ENCODE results near the gene FAM168A.
"Not testable (repeated sequence)": the region's sequence is repeated elsewhere in the genome, so short reads cannot be mapped to it uniquely, and the experiment has no call there.

The FAM168A gene

DNA sequence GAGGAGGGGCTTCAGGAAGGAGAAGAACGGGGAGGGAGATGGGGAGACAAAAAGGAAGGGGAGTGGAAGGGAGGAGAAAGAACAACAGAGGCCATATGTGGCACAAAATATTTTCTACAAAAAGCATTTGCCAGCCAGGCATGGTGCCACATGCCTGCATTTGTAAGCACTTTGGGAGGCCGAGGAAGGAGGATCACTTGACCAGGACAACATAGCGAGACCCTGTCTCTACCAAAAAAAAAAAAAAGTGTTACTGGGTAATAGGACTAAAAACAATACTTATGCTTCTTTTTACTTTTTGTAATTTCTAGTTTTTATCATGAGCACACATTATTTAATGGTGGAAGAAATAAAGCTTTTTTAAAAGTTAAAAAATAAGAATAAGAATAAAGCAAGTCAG, 5.3 kb downstream of the FAM168A start:
- no peak for DNase-seq

GRCh38 chr11:73591743-73592142, 6.2 kb downstream of the FAM168A start:
- no peak for DNase-seq

GRCh38 chr11:73590991-73591390, 6.9 kb downstream of the FAM168A start:
- DNase-seq = no peak

DNA sequence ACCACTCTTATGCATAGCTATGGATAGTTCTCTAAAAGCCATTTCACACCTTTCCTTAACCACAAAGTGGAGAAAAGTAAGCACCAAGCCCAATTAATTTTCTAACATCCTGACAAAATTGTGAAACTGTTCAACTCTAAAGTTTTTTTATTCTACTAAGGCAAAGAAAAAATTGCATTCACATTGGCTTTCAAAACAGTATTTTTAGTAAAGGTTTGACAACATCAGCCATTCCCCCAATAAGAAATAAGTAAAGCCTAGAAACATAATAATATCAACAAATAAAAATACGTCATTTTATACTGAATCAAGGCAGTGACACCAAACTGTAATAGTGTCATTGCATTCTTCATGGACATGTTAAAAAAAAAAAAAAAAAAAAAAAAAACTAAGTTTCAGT, 11.1 kb downstream of the FAM168A start:
- no peak for DNase-seq

- no peak for DNase-seq
These were observed 11.9 kb downstream of the FAM168A start for GRCh38 chr11:73585834-73586575.

DNA sequence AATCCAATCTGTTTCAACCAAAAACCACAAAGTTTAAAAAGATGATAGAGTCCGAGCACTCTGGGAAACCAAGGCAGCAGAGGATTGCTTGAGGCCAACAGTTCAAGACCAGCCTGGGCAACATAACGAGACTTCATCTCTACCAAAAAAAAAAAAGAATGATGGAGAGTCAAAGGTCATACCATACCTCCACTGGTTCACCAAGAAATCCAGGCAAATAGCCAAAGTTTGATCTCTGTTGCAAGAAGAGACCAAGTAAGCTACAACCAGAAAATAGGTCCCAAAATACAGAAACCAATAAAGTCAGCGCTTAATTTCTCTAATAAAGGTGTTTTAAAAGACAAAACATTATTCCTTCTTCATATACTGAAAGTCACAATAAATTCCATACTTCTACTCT, 13.1 kb downstream of the FAM168A start:
- DNase-seq = no peak

- no peak for DNase-seq
These were observed 15.3 kb downstream of the FAM168A start for GRCh38 chr11:73582653-73583052.

DNA sequence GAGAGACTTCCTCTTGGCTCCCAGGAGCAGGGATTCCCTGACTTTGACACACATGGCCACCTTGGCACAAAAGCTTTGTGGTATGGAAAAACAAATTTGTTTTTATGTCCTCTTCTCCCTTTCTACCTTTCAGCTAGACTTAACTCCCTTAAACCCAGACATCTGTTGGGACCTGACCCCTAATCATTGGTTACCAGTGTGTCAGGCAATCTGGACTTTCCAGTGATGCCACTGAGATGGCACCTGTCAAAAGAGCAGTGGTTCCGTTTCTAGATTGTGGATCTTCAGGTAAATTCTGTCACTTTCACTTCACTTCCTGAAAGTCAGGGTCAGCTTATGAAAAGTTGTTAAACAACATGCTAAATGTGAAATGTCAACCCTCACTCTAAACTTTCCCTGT, 17.2 kb downstream of the FAM168A start:
- not testable (repeated sequence) for DNase-seq

DNA sequence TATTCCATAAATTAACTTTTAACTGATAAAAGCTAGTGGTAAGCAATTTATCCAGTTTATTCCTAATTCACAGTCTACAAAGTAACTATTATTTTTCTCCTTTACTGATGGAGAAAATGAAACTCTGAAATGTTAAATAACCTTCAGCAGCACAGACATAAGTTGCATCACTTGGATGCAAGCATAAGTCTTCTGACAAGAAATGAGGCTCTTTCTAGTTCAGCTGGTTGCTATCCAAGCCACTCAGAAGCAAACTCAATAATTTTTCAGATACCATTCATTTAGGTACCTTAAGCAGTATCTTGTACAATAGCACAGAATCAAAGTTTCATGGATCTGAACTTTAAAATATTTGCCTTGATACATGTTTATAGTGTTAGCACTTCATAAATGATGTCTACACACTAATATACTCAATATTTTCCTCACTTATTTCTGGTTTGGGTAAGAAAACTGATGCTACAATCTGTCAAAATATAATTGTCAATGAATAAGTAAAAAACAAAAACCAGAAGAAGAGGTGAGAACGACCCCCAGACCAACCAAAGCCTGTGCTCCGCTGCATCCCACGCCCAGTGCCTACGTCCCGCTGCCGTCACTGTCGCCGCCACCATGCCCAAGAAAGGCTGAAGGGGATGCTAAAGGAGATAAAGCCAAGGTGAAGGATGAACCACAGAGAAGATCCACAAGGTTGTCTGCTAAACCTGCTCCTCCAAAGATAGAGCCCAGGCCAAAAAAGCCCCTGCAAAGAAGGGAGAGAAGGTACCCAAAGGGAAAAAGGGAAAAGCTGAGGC, 18.1 kb downstream of the FAM168A start:
- no peak for DNase-seq

- no peak for DNase-seq
These were observed 19.2 kb downstream of the FAM168A start for GRCh38 chr11:73578592-73579185.

DNA sequence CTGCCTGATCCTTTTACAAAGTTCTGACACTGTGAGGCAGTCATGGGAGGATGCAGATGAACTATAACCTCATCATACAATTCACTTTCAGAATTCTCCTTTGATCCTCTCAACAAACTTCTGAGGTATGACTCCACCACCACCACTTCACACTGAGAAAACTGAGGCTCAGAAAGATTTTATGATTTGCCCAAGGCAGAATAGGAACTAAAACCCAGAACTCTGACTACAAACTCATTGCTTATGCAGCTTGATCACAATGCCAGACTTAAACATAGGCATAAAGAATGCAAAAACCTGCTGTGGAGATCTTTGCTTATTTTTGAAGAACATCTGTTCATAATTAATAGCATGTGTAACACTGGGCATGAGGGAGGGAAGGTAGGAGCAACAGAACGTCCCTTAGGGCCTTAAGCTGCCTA, 20.4 kb downstream of the FAM168A start:
- no peak for DNase-seq

GRCh38 chr11:73576185-73576614, 21.7 kb downstream of the FAM168A start:
- DNase-seq = no peak

DNA sequence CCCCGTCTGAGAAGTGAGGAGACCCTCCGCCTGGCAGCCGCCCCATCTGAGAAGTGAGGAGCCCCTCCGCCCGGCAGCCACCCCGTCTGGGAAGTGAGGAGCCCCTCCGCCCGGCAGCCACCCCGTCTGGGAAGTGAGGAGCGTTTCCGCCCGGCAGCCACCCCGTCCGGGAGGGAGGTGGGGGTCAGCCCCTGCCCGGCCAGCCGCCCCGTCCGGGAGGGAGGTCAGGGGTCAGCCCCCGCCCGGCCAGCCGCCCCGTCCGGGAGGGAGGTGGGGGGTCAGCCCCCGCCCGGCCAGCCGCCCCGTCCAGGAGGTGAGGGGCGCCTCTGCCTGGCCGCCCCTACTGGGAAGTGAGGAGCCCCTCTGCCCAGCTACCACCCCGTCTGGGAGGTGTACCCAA, 25.9 kb downstream of the FAM168A start:
- DNase-seq = not testable (repeated sequence)

DNA sequence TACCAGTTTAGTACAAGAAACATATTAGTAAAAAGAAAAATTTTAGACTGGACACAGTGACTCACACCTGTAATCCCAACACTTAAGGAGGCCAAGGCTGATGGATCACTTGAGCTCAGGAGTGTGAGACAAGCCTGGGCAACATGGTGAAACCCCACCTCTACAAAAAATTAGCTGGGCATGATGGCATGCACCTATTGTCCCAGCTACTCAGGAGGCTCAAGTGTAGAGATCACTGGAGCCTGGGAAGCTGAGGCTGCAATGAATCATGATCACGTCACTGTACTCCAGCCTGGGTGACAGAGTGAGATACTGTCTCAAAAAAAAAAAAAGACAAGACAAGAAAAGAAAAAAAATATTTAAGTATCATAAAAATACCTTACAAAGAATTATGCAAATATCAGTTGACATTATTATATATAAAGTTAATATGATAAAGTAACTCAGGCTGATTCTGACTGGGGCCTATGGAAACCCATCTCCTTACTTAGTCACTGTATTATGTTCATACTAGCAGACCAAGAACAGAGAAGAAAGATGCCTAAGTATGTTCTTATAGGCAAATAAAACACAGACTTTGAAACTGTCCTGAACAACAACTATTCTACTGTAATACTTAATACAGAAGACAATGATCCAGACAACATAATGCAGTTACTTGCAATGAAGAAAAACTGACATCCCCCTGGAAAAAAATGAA, 27.3 kb downstream of the FAM168A start:
- no peak for DNase-seq

- no peak for DNase-seq
These were observed 30.7 kb downstream of the FAM168A start for GRCh38 chr11:73566977-73567755.

DNA sequence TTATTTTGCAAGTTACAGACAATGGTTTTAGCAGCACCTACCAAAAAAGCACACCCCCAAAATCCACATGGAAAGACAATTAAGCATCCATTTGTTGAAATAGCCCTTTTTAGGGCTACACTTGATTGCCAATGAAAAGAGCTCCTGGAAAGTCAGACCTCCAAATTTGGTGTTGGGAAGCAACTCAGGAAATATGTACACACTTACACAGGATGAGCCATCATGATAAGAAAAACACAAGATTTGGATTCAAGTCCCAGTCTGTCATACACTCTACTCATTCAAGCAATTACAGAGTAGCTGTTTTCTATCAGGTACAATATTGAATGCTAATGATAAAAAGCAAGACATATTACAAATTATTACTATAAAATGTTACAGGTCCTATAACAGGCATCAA, 31.5 kb downstream of the FAM168A start:
- DNase-seq = no peak

- DNase-seq = no peak
These were observed 32.1 kb downstream of the FAM168A start for GRCh38 chr11:73565804-73566203.

- DNase-seq = no peak
These were observed 33.0 kb downstream of the FAM168A start for GRCh38 chr11:73564903-73565302.

- DNase-seq = no peak
These were observed 34.2 kb downstream of the FAM168A start for GRCh38 chr11:73563539-73564200.

DNA sequence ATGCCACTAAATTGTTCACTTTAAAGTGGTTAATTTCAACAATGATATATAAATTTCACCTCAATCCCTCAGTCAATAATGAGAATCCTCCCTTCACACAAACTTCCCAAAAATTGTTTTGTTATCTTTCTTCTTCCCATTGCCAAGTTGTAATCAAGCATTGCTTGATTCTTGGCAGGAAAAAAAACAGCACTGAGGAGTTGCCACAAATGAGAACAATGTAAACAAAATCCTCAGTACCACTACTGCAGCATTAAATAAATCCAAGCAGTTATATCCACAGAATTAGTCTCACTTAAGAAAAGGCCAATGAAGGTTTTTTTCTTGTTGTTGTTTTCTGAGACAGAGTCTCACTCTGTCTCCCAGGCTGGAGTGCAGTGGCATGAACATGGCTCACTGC, 38.2 kb downstream of the FAM168A start:
- no peak for DNase-seq

GRCh38 chr11:73556966-73557365, 40.9 kb downstream of the FAM168A start:
- DNase-seq = no peak

- DNase-seq = no peak
These were observed 42.3 kb downstream of the FAM168A start for GRCh38 chr11:73555615-73556014.
